Measurements from ENCODE around the gene ZFAND2B. TPM values are rescaled to one million over a fixed set of nuclear protein-coding genes. Genes with fewer than 3 reads are reported as not detected.
"Not testable (repeated sequence)": the region's sequence is repeated elsewhere in the genome, so short reads cannot be mapped to it uniquely, and the experiment has no call there.

Gene ZFAND2B
- total and polyA plus RNA-seq, 9 donors = 14.3 to 45.6 (median 32.1) TPM

DNA sequence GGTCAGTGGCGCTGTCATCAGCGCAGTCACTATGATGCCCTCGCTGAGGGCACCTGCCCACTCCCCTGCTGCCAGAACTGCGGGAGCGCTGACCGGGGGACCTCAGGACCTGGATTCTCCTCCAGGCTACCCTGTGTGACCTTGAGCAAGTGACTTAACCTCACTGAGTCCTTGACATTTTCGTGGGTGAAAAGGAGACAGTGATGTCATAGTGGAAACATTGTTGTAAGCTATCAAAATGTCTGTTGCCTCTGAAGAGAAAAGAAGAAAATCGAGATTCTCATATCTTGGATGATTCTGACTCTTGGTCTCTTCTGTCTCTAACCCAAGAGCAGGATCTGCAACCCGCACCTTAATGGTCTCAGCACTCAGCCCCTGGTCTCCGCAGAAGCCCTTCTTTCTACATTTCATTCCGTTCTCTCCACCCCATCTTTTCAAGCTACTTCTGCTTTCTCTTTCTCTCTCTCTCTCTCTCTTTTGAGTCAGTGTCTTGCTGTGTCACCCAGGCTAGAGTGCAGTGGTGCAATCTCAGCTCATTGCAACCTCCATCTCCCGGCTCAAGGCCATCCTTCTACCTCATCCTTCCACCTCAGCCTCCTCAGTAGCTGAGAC lies 48.1 kb downstream of the ZFAND2B start:
- Histone ChIP-seq H3K4me1 (ENCODE audit: insufficient read depth) (peaks cover 17% of the 10 kb centered on the region), H3K27me3 (no peaks in the 10 kb centered on the region), H3K36me3 (no peaks in the 10 kb centered on the region), H3K27ac (peak overlapping the region; percentile 24 to 31), H3K4me3 (peak overlapping the region; percentile 57), H3K9me3 (no peaks in the 10 kb centered on the region)
- intact Hi-C loops (cut with DNase I) = no loop called here
- WGBS, 3 donors = 10 to 17% (median 14%) methylated on average over 11 to 12 of the region's 12 CpGs
- peak in 1 of 5 donors; percentile 39 for DNase-seq
- TF ChIP-seq POLR2A (IDR thresholded peaks at IDR 0.05) (no peak), EP300 (IDR thresholded peaks at IDR 0.05) (no peak)
- TF ChIP-seq, protein P1, sequence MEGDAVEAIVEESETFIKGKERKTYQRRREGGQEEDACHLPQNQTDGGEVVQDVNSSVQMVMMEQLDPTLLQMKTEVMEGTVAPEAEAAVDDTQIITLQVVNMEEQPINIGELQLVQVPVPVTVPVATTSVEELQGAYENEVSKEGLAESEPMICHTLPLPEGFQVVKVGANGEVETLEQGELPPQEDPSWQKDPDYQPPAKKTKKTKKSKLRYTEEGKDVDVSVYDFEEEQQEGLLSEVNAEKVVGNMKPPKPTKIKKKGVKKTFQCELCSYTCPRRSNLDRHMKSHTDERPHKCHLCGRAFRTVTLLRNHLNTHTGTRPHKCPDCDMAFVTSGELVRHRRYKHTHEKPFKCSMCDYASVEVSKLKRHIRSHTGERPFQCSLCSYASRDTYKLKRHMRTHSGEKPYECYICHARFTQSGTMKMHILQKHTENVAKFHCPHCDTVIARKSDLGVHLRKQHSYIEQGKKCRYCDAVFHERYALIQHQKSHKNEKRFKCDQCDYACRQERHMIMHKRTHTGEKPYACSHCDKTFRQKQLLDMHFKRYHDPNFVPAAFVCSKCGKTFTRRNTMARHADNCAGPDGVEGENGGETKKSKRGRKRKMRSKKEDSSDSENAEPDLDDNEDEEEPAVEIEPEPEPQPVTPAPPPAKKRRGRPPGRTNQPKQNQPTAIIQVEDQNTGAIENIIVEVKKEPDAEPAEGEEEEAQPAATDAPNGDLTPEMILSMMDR (IDR thresholded peaks at IDR 0.05) = no peak

DNA sequence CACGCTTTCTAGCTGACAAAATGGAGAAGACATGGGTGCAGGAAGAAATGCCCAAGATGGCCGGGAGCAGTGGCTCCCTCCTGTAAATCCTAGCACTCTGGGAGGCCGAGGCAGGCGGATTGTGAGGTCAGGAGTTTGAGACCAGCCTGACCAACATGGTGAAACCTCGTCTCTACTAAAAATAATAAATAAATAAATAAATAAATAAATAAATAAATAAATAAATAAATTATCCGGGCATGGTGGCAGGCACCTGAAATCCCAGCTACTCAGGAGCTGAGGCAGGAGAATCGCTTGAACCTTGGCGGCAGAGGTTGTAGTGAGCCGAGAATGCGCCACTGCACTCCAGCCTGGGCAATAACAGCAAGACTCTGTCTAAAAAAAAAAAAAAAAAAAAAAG lies 52.4 kb downstream of the ZFAND2B start:
- H3K27me3 ChIP-seq; H3K4me1 ChIP-seq (ENCODE audit: insufficient read depth); H3K36me3 ChIP-seq; H3K4me3 ChIP-seq; intact Hi-C loops (cut with DNase I); H3K9me3 ChIP-seq; H3K27ac ChIP-seq; DNase-seq: not testable (repeated sequence)
- 75 to 80% (median 79%) methylated on average over 10 of the region's 10 CpGs for WGBS, 3 donors

Other genes with a start within 250 kb of the ZFAND2B start
- not detected for gene CDK5R2, start 247.1 kb upstream of the ZFAND2B start, total RNA-seq
- not detected for gene CDK5R2, start 247.1 kb upstream of the ZFAND2B start, polyA plus RNA-seq
- under 1 TPM in 2 of 7 donors, not detected in 5; 0.11 to 0.13 TPM for gene FEV, start 221.6 kb upstream of the ZFAND2B start, total RNA-seq
- gene FEV, start 221.6 kb upstream of the ZFAND2B start, polyA plus RNA-seq = not detected
- gene CRYBA2, start 213.4 kb upstream of the ZFAND2B start, total RNA-seq = not detected
- gene CRYBA2, start 213.4 kb upstream of the ZFAND2B start, polyA plus RNA-seq = not detected
- 10 to 100 TPM in 1 of 7 donors, 1 to 10 TPM in 1, under 1 TPM in 3, not detected in 2; 0.82 to 19.6 (median 0.95) TPM for gene CFAP65, start 165.3 kb upstream of the ZFAND2B start, total RNA-seq
- under 1 TPM in 1 of 2 donors, not detected in 1; 0.04 TPM for gene CFAP65, start 165.3 kb upstream of the ZFAND2B start, polyA plus RNA-seq
- gene IHH, start 145.9 kb upstream of the ZFAND2B start, total RNA-seq = under 1 TPM in 3 of 7 donors, not detected in 4; 0.15 to 0.80 (median 0.36) TPM
- gene IHH, start 145.9 kb upstream of the ZFAND2B start, polyA plus RNA-seq = 1 to 10 TPM in 1 of 2 donors, under 1 TPM in 1; 0.12 to 1.6 TPM
- 10 to 100 TPM; 14.7 to 19.1 (median 17.1) TPM for gene NHEJ1, start 46.0 kb upstream of the ZFAND2B start, total RNA-seq
- gene NHEJ1, start 46.0 kb upstream of the ZFAND2B start, polyA plus RNA-seq = 10 to 100 TPM; 10.8 to 23.1 TPM
- 1 to 10 TPM in 6 of 7 donors, under 1 TPM in 1; 0.84 to 4.5 (median 1.7) TPM for gene SLC23A3, start 36.8 kb upstream of the ZFAND2B start, total RNA-seq
- 1 to 10 TPM in 1 of 2 donors, under 1 TPM in 1; 0.81 to 1.1 TPM for gene SLC23A3, start 36.8 kb upstream of the ZFAND2B start, polyA plus RNA-seq
- 10 to 100 TPM; 29.7 to 68.2 (median 62.8) TPM for gene CNPPD1, start 29.9 kb upstream of the ZFAND2B start, total RNA-seq
- 10 to 100 TPM; 27.1 to 46.7 TPM for gene CNPPD1, start 29.9 kb upstream of the ZFAND2B start, polyA plus RNA-seq
- gene RETREG2, start 28.5 kb upstream of the ZFAND2B start, total RNA-seq = 100 to 1,000 TPM in 3 of 7 donors, 10 to 100 TPM in 4; 40.9 to 106 (median 95.6) TPM
- 100 to 1,000 TPM in 1 of 2 donors, 10 to 100 TPM in 1; 74.4 to 110 TPM for gene RETREG2, start 28.5 kb upstream of the ZFAND2B start, polyA plus RNA-seq
- 10 to 100 TPM; 12.0 to 64.5 (median 37.2) TPM for gene ABCB6, start 12.2 kb downstream of the ZFAND2B start, total RNA-seq
- 10 to 100 TPM; 26.3 to 33.3 TPM for gene ABCB6, start 12.2 kb downstream of the ZFAND2B start, polyA plus RNA-seq
- gene ATG9A, start 22.9 kb downstream of the ZFAND2B start, total RNA-seq = 10 to 100 TPM; 22.6 to 44.6 (median 32.6) TPM
- gene ATG9A, start 22.9 kb downstream of the ZFAND2B start, polyA plus RNA-seq = 10 to 100 TPM; 29.7 to 46.3 TPM
- gene ANKZF1, start 23.0 kb downstream of the ZFAND2B start, total RNA-seq = 10 to 100 TPM; 36.4 to 60.2 (median 44.1) TPM
- gene ANKZF1, start 23.0 kb downstream of the ZFAND2B start, polyA plus RNA-seq = 10 to 100 TPM; 33.1 to 36.5 TPM
- gene GLB1L, start 38.7 kb downstream of the ZFAND2B start, total RNA-seq = 10 to 100 TPM in 6 of 7 donors, 1 to 10 TPM in 1; 5.7 to 20.3 (median 13.9) TPM
- 10 to 100 TPM; 12.8 to 19.6 TPM for gene GLB1L, start 38.7 kb downstream of the ZFAND2B start, polyA plus RNA-seq
- gene STK16, start 38.7 kb downstream of the ZFAND2B start, total RNA-seq = 10 to 100 TPM; 12.4 to 24.8 (median 17.9) TPM
- 10 to 100 TPM; 19.1 to 29.4 TPM for gene STK16, start 38.7 kb downstream of the ZFAND2B start, polyA plus RNA-seq
- 10 to 100 TPM in 1 of 7 donors, 1 to 10 TPM in 1, under 1 TPM in 3, not detected in 2; 0.27 to 13.2 (median 0.83) TPM for gene TUBA4B, start 46.5 kb downstream of the ZFAND2B start, total RNA-seq
- gene TUBA4B, start 46.5 kb downstream of the ZFAND2B start, polyA plus RNA-seq = under 1 TPM; 0.18 to 0.34 TPM
- gene TUBA4A, start 47.1 kb downstream of the ZFAND2B start, total RNA-seq = 10 to 100 TPM in 6 of 7 donors, 1 to 10 TPM in 1; 8.4 to 53.6 (median 16.5) TPM
- gene TUBA4A, start 47.1 kb downstream of the ZFAND2B start, polyA plus RNA-seq = 10 to 100 TPM in 1 of 2 donors, 1 to 10 TPM in 1; 7.9 to 42.2 TPM
- gene DNAJB2, start 72.6 kb downstream of the ZFAND2B start, total RNA-seq = 100 to 1,000 TPM in 1 of 7 donors, 10 to 100 TPM in 6; 34.0 to 101 (median 85.7) TPM
- 10 to 100 TPM; 77.9 to 87.5 TPM for gene DNAJB2, start 72.6 kb downstream of the ZFAND2B start, polyA plus RNA-seq
- 1 to 10 TPM in 3 of 7 donors, under 1 TPM in 3, not detected in 1; 0.12 to 2.3 (median 0.82) TPM for gene PTPRN, start 102.6 kb downstream of the ZFAND2B start, total RNA-seq
- gene PTPRN, start 102.6 kb downstream of the ZFAND2B start, polyA plus RNA-seq = 1 to 10 TPM in 1 of 2 donors, under 1 TPM in 1; 0.08 to 1.3 TPM
- not detected for gene RESP18, start 126.0 kb downstream of the ZFAND2B start, total RNA-seq
- gene RESP18, start 126.0 kb downstream of the ZFAND2B start, polyA plus RNA-seq = not detected
- 10 to 100 TPM; 34.7 to 72.9 (median 66.4) TPM for gene DNPEP, start 181.1 kb downstream of the ZFAND2B start, total RNA-seq
- gene DNPEP, start 181.1 kb downstream of the ZFAND2B start, polyA plus RNA-seq = 10 to 100 TPM; 23.4 to 54.2 TPM
- 1,000 to 10,000 TPM in 1 of 7 donors, 100 to 1,000 TPM in 4, 10 to 100 TPM in 2; 86.5 to 1,061 (median 184) TPM for gene DES, start 211.6 kb downstream of the ZFAND2B start, total RNA-seq
- gene DES, start 211.6 kb downstream of the ZFAND2B start, polyA plus RNA-seq = 100 to 1,000 TPM; 149 to 642 TPM
- gene SPEG, start 228.1 kb downstream of the ZFAND2B start, total RNA-seq = 10 to 100 TPM; 13.9 to 79.7 (median 29.6) TPM
- 10 to 100 TPM in 1 of 2 donors, 1 to 10 TPM in 1; 9.9 to 31.4 TPM for gene SPEG, start 228.1 kb downstream of the ZFAND2B start, polyA plus RNA-seq